ENCODE measurements around the gene CCBE1. TPM values are rescaled to one million over a fixed set of nuclear protein-coding genes. Genes with fewer than 3 reads are reported as not detected.
A peak's percentile ranks its signal among the peaks of the same experiment; 100 is the strongest.
"Not testable (repeated sequence)": the region's sequence is repeated elsewhere in the genome, so short reads cannot be mapped to it uniquely, and the experiment has no call there.

The CCBE1 gene
- total RNA-seq, 1 experiment from 2014 or later, result 31.1 TPM

GRCh38 chr18:59658941-59659340 lies 38.3 kb downstream of the CCBE1 start:
- no peak for DNase-seq (ENCODE audit: low read depth)

GRCh38 chr18:59657012-59657411 lies 40.2 kb downstream of the CCBE1 start:
- DNase-seq (ENCODE audit: low read depth), result no peak

GRCh38 chr18:59656373-59656887 lies 40.8 kb downstream of the CCBE1 start:
- DNase-seq (ENCODE audit: low read depth), result no peak

GRCh38 chr18:59655676-59656075 lies 41.5 kb downstream of the CCBE1 start:
- no peak for DNase-seq (ENCODE audit: low read depth)

- DNase-seq (ENCODE audit: low read depth), result no peak
Measured at GRCh38 chr18:59651071-59651470, 46.2 kb downstream of the CCBE1 start.

- DNase-seq (ENCODE audit: low read depth), result no peak
Measured at GRCh38 chr18:59650266-59650820, 46.9 kb downstream of the CCBE1 start.

- DNase-seq (ENCODE audit: low read depth), result no peak
Measured at GRCh38 chr18:59649591-59649990, 47.6 kb downstream of the CCBE1 start.

GRCh38 chr18:59648469-59648868 lies 48.8 kb downstream of the CCBE1 start:
- not testable (repeated sequence) for DNase-seq (ENCODE audit: low read depth)

GRCh38 chr18:59646963-59647307 lies 50.3 kb downstream of the CCBE1 start:
- no peak for DNase-seq (ENCODE audit: low read depth)

- DNase-seq (ENCODE audit: low read depth), result no peak
Measured at GRCh38 chr18:59646228-59646962, 50.8 kb downstream of the CCBE1 start.

GRCh38 chr18:59643740-59644139 lies 53.5 kb downstream of the CCBE1 start:
- DNase-seq (ENCODE audit: low read depth), result no peak

- DNase-seq (ENCODE audit: low read depth), result no peak
Measured at GRCh38 chr18:59640721-59641120, 56.5 kb downstream of the CCBE1 start.

GRCh38 chr18:59639821-59640220 lies 57.4 kb downstream of the CCBE1 start:
- no peak for DNase-seq (ENCODE audit: low read depth)

- no peak for DNase-seq (ENCODE audit: low read depth)
Measured at GRCh38 chr18:59639136-59639535, 58.1 kb downstream of the CCBE1 start.

- DNase-seq (ENCODE audit: low read depth), result peak; percentile 8
Measured at GRCh38 chr18:59633961-59634485, 63.2 kb downstream of the CCBE1 start.

GRCh38 chr18:59633317-59633716 lies 63.9 kb downstream of the CCBE1 start:
- no peak for DNase-seq (ENCODE audit: low read depth)

- peak; percentile 32 for DNase-seq (ENCODE audit: low read depth)
Measured at GRCh38 chr18:59631583-59632181, 65.5 kb downstream of the CCBE1 start.

- DNase-seq (ENCODE audit: low read depth), result no peak
Measured at GRCh38 chr18:59629894-59630293, 67.3 kb downstream of the CCBE1 start.

GRCh38 chr18:59628995-59629394 lies 68.2 kb downstream of the CCBE1 start:
- DNase-seq (ENCODE audit: low read depth), result no peak

- DNase-seq (ENCODE audit: low read depth), result no peak
Measured at GRCh38 chr18:59627414-59627813, 69.8 kb downstream of the CCBE1 start.

GRCh38 chr18:59624369-59624765 lies 72.9 kb downstream of the CCBE1 start:
- DNase-seq (ENCODE audit: low read depth), result no peak
